ENCODE data around the gene KRTAP16-1. TPM values are rescaled to one million over a fixed set of nuclear protein-coding genes. Genes with fewer than 3 reads are reported as not detected.

KRTAP16-1 gene
- total RNA-seq, 1 donor from 2014 or later, result not detected

GRCh38 chr17:41333098-41333497 lies 24.0 kb upstream of the KRTAP16-1 start:
- H3K27ac Mint-ChIP-seq, result no peak overlapping the region
- H3K9me3 Mint-ChIP-seq, result no peaks in the 10 kb centered on the region
- no peak for DNase-seq (ENCODE audit: low spot score in 2 of 2, unreplicated experiment in 2 of 2)
- TF ChIP-seq, protein P1, sequence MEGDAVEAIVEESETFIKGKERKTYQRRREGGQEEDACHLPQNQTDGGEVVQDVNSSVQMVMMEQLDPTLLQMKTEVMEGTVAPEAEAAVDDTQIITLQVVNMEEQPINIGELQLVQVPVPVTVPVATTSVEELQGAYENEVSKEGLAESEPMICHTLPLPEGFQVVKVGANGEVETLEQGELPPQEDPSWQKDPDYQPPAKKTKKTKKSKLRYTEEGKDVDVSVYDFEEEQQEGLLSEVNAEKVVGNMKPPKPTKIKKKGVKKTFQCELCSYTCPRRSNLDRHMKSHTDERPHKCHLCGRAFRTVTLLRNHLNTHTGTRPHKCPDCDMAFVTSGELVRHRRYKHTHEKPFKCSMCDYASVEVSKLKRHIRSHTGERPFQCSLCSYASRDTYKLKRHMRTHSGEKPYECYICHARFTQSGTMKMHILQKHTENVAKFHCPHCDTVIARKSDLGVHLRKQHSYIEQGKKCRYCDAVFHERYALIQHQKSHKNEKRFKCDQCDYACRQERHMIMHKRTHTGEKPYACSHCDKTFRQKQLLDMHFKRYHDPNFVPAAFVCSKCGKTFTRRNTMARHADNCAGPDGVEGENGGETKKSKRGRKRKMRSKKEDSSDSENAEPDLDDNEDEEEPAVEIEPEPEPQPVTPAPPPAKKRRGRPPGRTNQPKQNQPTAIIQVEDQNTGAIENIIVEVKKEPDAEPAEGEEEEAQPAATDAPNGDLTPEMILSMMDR (IDR thresholded peaks at IDR 0.05; ENCODE audit: unreplicated experiment), result no peak
- H3K36me3 Mint-ChIP-seq, result no peaks in the 10 kb centered on the region
- peaks cover 10% of the 10 kb centered on the region for H3K4me1 Mint-ChIP-seq
- H3K4me3 Mint-ChIP-seq, result no peak overlapping the region
- H3K27me3 Mint-ChIP-seq (ENCODE audit: low read depth), result no peaks in the 10 kb centered on the region

DNA sequence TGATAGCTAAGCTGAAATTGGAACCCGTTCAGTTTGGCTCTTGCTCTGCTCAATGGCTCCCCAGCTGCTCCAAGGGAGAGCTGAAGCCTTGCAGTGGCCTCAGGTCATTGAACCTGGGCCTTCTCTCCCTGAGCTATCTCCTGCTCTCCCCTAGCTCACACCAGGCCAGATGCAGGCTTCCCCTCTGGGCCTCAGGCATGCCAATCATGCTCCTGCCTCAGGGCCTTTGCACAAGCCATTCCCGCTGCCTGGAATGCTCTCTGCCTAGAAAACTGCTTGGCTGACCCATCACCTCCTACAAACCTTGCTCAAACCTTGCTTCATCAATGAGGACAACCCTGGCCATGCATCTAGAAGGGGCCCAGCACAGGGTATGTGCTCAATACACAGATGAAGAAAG lies 23.1 kb upstream of the KRTAP16-1 start:
- Mint-ChIP-seq H3K4me3 (no peak overlapping the region), H3K27me3 (ENCODE audit: low read depth) (no peaks in the 10 kb centered on the region), H3K27ac (no peak overlapping the region), H3K36me3 (no peaks in the 10 kb centered on the region), H3K9me3 (no peaks in the 10 kb centered on the region), H3K4me1 (peaks cover 10% of the 10 kb centered on the region)
- TF ChIP-seq, protein P1 (IDR thresholded peaks at IDR 0.05; ENCODE audit: unreplicated experiment), result no peak
- DNase-seq (ENCODE audit: low spot score in 2 of 2, unreplicated experiment in 2 of 2), result no peak

- H3K4me3 Mint-ChIP-seq, result no peak overlapping the region
- no peaks in the 10 kb centered on the region for H3K27me3 Mint-ChIP-seq (ENCODE audit: low read depth)
- no peaks in the 10 kb centered on the region for H3K9me3 Mint-ChIP-seq
- no peak for DNase-seq (ENCODE audit: low spot score in 2 of 2, unreplicated experiment in 2 of 2)
- peaks cover 10% of the 10 kb centered on the region for H3K4me1 Mint-ChIP-seq
- no peak overlapping the region for H3K27ac Mint-ChIP-seq
- H3K36me3 Mint-ChIP-seq, result no peaks in the 10 kb centered on the region
- TF ChIP-seq, protein P1 (IDR thresholded peaks at IDR 0.05; ENCODE audit: unreplicated experiment), result no peak
These were observed 22.5 kb upstream of the KRTAP16-1 start for GRCh38 chr17:41331606-41332005.

DNA sequence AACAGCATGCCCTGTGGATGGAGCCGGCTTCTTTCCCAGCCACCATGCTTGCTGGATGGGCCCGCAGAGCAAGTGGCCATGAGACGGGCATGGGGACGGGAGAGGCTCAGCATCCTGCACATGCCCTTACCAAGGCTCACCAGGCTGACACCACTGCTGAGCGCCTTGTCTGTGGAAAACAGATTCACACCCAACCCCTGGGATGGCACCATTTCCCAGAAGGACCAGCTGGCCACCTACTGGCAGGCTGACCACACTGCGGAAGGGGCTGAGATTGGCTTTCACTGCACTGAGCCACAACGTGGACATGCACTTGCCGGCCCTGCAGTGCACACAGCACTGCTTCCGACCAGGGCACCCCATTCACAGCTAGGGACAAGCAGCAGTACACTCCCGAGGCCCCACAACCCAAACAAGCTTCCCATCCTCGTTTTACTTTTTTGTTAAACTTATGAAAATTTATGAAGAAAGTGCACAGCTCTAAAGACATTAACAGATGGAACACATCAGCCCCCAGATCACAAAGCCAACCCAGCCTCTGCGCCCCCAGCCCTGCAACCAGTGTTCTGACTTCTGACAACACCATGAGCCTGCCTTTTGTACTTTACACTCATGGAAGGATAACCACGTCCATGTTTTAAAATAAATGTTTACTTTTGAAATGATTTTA lies 20.3 kb upstream of the KRTAP16-1 start:
- Mint-ChIP-seq H3K4me3 (no peak overlapping the region), H3K27ac (no peak overlapping the region), H3K9me3 (no peaks in the 10 kb centered on the region), H3K4me1 (peaks cover 10% of the 10 kb centered on the region), H3K36me3 (no peaks in the 10 kb centered on the region), H3K27me3 (ENCODE audit: low read depth) (no peaks in the 10 kb centered on the region)
- peak in 1 of 2 experiments; percentile 60 for DNase-seq (ENCODE audit: low spot score in 2 of 2, unreplicated experiment in 2 of 2)
- TF ChIP-seq, protein P1 (IDR thresholded peaks at IDR 0.05; ENCODE audit: unreplicated experiment), result peak; percentile 77

DNA sequence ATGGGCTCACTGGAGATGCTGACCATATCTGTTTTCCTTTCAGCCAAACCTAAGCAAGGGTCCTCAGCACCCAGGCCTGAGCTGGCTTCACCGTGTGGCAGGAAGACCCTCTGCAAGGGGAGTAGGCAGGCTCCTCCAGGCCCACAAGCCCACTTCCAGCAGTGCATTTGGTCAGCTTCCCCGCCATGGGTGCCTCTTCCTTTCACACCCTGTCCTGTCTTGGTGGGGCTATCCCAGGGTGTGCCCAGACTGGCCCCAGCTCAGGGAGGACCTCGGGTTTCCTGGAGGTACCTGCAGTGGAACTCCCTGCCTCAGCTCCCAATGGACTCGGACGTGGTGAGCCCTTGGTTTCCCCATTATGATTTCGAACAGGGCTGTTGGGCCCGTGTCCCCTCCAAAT lies 19.1 kb upstream of the KRTAP16-1 start:
- H3K4me3 Mint-ChIP-seq, result no peak overlapping the region
- DNase-seq (ENCODE audit: low spot score in 2 of 2, unreplicated experiment in 2 of 2), result no peak
- no peaks in the 10 kb centered on the region for H3K9me3 Mint-ChIP-seq
- no peaks in the 10 kb centered on the region for H3K27me3 Mint-ChIP-seq (ENCODE audit: low read depth)
- TF ChIP-seq, protein P1 (IDR thresholded peaks at IDR 0.05; ENCODE audit: unreplicated experiment), result no peak
- no peak overlapping the region for H3K27ac Mint-ChIP-seq
- no peaks in the 10 kb centered on the region for H3K36me3 Mint-ChIP-seq
- H3K4me1 Mint-ChIP-seq, result peaks cover 11% of the 10 kb centered on the region

Data from mesothelial cell of epicardium (in vitro differentiated cells).